ENCODE data around the gene CSNK1D. TPM values are rescaled to one million over a fixed set of nuclear protein-coding genes. Genes with fewer than 3 reads are reported as not detected.

Gene CSNK1D
- total and polyA plus RNA-seq, 7 experiments from 2014 or later = 46.1 to 249 (median 170) TPM

DNA sequence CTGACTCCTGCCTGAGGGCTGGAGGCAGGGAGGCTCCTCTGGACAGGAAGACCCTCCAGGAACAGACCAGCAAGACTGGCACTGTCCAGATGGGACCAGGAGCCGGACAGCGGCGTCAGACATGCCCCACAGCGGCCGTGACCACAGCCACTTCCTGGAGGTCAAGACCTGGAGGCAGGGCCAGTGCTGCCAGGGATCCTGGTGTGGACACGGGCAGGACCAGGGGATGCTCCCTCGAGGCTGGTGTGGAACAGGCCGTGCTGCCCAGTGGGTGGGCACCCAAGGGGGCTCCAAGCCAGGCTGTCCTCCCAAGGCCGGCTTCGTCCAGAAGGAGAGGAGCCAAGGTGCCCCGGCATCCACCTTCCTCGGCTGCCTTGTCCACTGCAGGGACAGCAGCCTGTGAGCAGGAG, 56.4 kb downstream of the CSNK1D start:
- Histone ChIP-seq H3K27me3 (ENCODE audit: control insufficient read depth in 2 of 2, insufficient read depth in 2 of 2, low read length in 2 of 2) (no peaks in the 10 kb centered on the region), H3K9me3 (ENCODE audit: control insufficient read depth in 2 of 3, low read length in 3 of 3) (no peaks in the 10 kb centered on the region), H3K4me1 (ENCODE audit: control insufficient read depth in 2 of 2, insufficient read depth in 2 of 2, low read length in 2 of 2) (peaks cover 18 to 22% of the 10 kb centered on the region in 2 donors), H3K4me3 (ENCODE audit: low read length) (no peak overlapping the region), H3K36me3 (ENCODE audit: control insufficient read depth in 2 of 3, insufficient read depth in 3 of 3, low read length in 3 of 3) (peaks cover 0 to 4% (median 0%) of the 10 kb centered on the region in 3 experiments), H3K27ac (ENCODE audit: low read depth, low read length) (no peak overlapping the region)
- Mint-ChIP-seq H3K27me3 (peaks cover 0 to 2% (median 0%) of the 10 kb centered on the region in 5 donors), H3K36me3 (no peaks in the 10 kb centered on the region), H3K9me3 (no peaks in the 10 kb centered on the region), H3K27ac (peak overlapping the region in 1 of 9 donors; percentile 77), H3K4me1 (peaks cover 4 to 26% (median 20%) of the 10 kb centered on the region in 7 donors), H3K4me3 (peak overlapping the region in 1 of 10 donors; percentile 62)
- ATAC-seq (no peak), DNase-seq (peak in 1 of 9 donors; percentile 21)
- ChIA-PET CTCF (no interaction called here), POLR2A (no interaction called here)
- intact Hi-C loops (cut with micrococcal nuclease) = loop anchor here in 1 of 2 donors (10.0 kb wide), 1 partner anchor 92 kb away; no protein-coding TSS in a partner anchor

GRCh38 chr17:82216301-82217119, 57.0 kb downstream of the CSNK1D start:
- Histone ChIP-seq H3K9me3 (ENCODE audit: control insufficient read depth in 2 of 3, low read length in 3 of 3) (no peaks in the 10 kb centered on the region), H3K36me3 (ENCODE audit: control insufficient read depth in 2 of 3, insufficient read depth in 3 of 3, low read length in 3 of 3) (peaks cover 0 to 4% (median 0%) of the 10 kb centered on the region in 3 experiments), H3K27ac (ENCODE audit: low read depth, low read length) (no peak overlapping the region), H3K4me3 (ENCODE audit: low read length) (no peak overlapping the region), H3K27me3 (ENCODE audit: control insufficient read depth in 2 of 2, insufficient read depth in 2 of 2, low read length in 2 of 2) (no peaks in the 10 kb centered on the region), H3K4me1 (ENCODE audit: control insufficient read depth in 2 of 2, insufficient read depth in 2 of 2, low read length in 2 of 2) (peaks cover 21 to 28% of the 10 kb centered on the region in 2 donors)
- DNase-seq (peak in 1 of 9 donors; percentile 52), ATAC-seq (peak; percentile 81)
- H3K9me3 Mint-ChIP-seq = no peaks in the 10 kb centered on the region
- CTCF ChIA-PET = no interaction called here
- peak overlapping the region in 4 of 9 donors; percentile 54 to 77 (median 66) for H3K27ac Mint-ChIP-seq
- H3K4me1 Mint-ChIP-seq = peaks cover 8 to 31% (median 26%) of the 10 kb centered on the region in 7 donors
- intact Hi-C loops (cut with micrococcal nuclease) = loop anchor here in 1 of 2 donors (1.0 to 10.0 kb wide), 2 partner anchors 15 to 92 kb away; no protein-coding TSS in a partner anchor
- peak overlapping the region in 2 of 10 donors; percentile 4 to 62 for H3K4me3 Mint-ChIP-seq
- peaks cover 0 to 2% (median 0%) of the 10 kb centered on the region in 5 donors for H3K27me3 Mint-ChIP-seq
- POLR2A ChIA-PET = interaction anchor here (0.5 kb wide), 1 partner anchor 510 kb away, joined by 3 read pairs; no protein-coding TSS in a partner anchor
- H3K36me3 Mint-ChIP-seq = no peaks in the 10 kb centered on the region

- Histone ChIP-seq H3K4me3 (ENCODE audit: low read length) (no peak overlapping the region), H3K27me3 (ENCODE audit: control insufficient read depth in 2 of 2, insufficient read depth in 2 of 2, low read length in 2 of 2) (no peaks in the 10 kb centered on the region), H3K27ac (ENCODE audit: low read depth, low read length) (no peak overlapping the region), H3K9me3 (ENCODE audit: control insufficient read depth in 2 of 3, low read length in 3 of 3) (no peaks in the 10 kb centered on the region), H3K36me3 (ENCODE audit: control insufficient read depth in 2 of 3, insufficient read depth in 3 of 3, low read length in 3 of 3) (peaks cover 0 to 4% (median 0%) of the 10 kb centered on the region in 3 experiments), H3K4me1 (ENCODE audit: control insufficient read depth in 2 of 2, insufficient read depth in 2 of 2, low read length in 2 of 2) (peaks cover 23 to 31% of the 10 kb centered on the region in 2 donors)
- H3K27ac Mint-ChIP-seq = peak overlapping the region in 4 of 9 donors; percentile 54 to 77 (median 66)
- DNase-seq = no peak
- H3K27me3 Mint-ChIP-seq = peaks cover 0 to 2% (median 0%) of the 10 kb centered on the region in 5 donors
- H3K4me3 Mint-ChIP-seq = peak overlapping the region in 3 of 10 donors; percentile 4 to 70 (median 62)
- no peak for ATAC-seq
- ChIA-PET POLR2A (interaction anchor here (0.5 to 1.9 kb wide), 2 partner anchors 10 to 509 kb away, joined by 3 to 5 read pairs; no protein-coding TSS in a partner anchor), CTCF (no interaction called here)
- no peaks in the 10 kb centered on the region for H3K9me3 Mint-ChIP-seq
- peaks cover 9 to 33% (median 27%) of the 10 kb centered on the region in 7 donors for H3K4me1 Mint-ChIP-seq
- H3K36me3 Mint-ChIP-seq = no peaks in the 10 kb centered on the region
- intact Hi-C loops (cut with micrococcal nuclease) = loop anchor here in 1 of 2 donors (1.0 to 10.0 kb wide), 3 partner anchors 12 to 91 kb away; no protein-coding TSS in a partner anchor
Measured at GRCh38 chr17:82215972-82216300, 57.6 kb downstream of the CSNK1D start.

DNA sequence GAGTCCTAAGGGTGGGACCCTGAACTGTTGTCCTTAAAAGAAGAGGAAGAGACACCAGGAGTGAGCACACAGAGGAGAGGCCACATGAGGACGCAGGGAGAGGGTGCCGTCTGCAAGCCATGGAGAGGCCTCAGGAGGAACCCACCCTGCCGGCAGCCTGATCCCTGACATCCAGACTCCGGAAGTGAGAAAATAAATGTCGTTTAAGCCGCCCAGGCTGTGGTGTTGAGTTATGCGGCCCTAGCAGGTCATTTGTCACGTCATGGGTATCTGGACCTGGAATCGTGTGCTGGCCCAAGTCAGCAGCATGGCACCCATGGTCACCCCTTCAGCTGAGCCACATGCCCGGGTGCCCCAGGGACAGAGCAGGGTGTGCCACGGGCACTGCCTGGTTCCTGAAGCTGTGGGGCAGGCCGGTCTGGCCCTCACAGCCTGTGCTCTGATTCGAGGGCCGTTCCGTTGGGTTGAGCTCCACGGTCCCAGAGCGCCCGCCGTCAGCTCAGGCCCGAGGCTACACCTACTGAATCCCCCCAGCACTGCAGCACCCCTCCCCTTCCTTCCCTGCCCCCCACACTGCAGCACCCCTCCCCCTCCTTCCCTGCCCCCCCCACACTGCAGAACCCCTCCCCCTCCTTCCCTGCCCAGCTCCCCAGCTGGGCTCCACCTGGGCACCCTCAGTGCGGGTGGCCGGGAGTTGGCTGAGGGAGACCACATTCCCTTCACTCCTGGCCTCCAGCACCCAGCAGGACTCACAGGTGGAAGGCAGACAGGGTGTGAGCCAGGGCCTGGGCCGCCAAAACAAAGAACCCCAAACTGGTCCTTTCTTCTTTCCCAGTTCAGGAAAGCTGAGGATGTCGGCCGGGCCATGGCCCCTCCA, 58.2 kb downstream of the CSNK1D start:
- Histone ChIP-seq H3K27ac (ENCODE audit: low read depth, low read length) (no peak overlapping the region), H3K4me3 (ENCODE audit: low read length) (no peak overlapping the region), H3K4me1 (ENCODE audit: control insufficient read depth in 2 of 2, insufficient read depth in 2 of 2, low read length in 2 of 2) (peaks cover 23 to 31% of the 10 kb centered on the region in 2 donors), H3K9me3 (ENCODE audit: control insufficient read depth in 2 of 3, low read length in 3 of 3) (no peaks in the 10 kb centered on the region), H3K36me3 (ENCODE audit: control insufficient read depth in 2 of 3, insufficient read depth in 3 of 3, low read length in 3 of 3) (peaks cover 0 to 4% (median 0%) of the 10 kb centered on the region in 3 experiments), H3K27me3 (ENCODE audit: control insufficient read depth in 2 of 2, insufficient read depth in 2 of 2, low read length in 2 of 2) (no peaks in the 10 kb centered on the region)
- intact Hi-C loops (cut with micrococcal nuclease) = loop anchor here in 1 of 2 donors (1.0 to 10.0 kb wide), 2 partner anchors 13 to 91 kb away; no protein-coding TSS in a partner anchor
- CTCF ChIA-PET = interaction anchor here (1.1 kb wide), 1 partner anchor 14 kb away, joined by 4 read pairs; the partner anchor contains the start of gene SLC16A3
- H3K36me3 Mint-ChIP-seq = no peaks in the 10 kb centered on the region
- DNase-seq (no peak), ATAC-seq (no peak)
- H3K27me3 Mint-ChIP-seq = peaks cover 0 to 2% (median 0%) of the 10 kb centered on the region in 5 donors
- peak overlapping the region in 6 of 10 donors; percentile 14 to 80 (median 44) for H3K4me3 Mint-ChIP-seq
- H3K9me3 Mint-ChIP-seq = no peaks in the 10 kb centered on the region
- peak overlapping the region in 7 of 9 donors; percentile 32 to 80 (median 72) for H3K27ac Mint-ChIP-seq
- POLR2A ChIA-PET = interaction anchor here (0.5 to 1.9 kb wide), 3 partner anchors 9 to 509 kb away, joined by 3 to 5 read pairs (median 3); no protein-coding TSS in a partner anchor
- peaks cover 9 to 33% (median 27%) of the 10 kb centered on the region in 7 donors for H3K4me1 Mint-ChIP-seq

DNA sequence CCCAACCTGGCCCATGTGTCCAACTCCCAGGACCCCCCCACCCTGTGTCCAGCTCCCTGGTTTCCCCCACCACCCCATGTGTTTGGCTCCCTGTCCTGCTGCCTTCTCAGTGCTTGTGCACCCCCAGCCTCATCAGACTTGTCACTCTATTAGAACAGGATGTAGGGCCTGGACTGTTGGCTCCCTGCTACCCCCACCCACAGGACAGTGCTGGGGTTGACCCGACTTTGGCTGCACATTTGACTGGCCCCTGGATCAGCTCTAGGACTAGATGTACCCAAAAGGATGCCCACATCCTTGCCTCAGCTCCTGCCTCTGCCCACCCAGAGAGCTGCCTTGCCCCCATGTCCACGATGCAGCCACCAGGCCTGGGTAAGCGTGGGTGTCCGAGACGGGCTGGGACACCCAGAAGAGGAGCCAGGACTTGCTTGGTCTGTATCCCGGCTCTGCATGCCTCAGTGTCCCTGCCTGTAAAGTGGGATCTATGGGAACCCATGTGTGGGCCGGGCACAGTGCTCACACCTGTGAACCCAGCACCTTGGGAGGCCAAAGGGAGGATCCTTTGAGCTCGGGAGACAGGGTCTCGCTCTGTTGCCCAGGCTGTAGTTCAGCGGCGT, 59.4 kb downstream of the CSNK1D start:
- peaks cover 0 to 4% (median 0%) of the 10 kb centered on the region in 3 experiments for H3K36me3 ChIP-seq (ENCODE audit: control insufficient read depth in 2 of 3, insufficient read depth in 3 of 3, low read length in 3 of 3)
- intact Hi-C loops (cut with micrococcal nuclease) = loop anchor here in 1 of 2 donors (10.0 kb wide), 1 partner anchor 89 kb away; no protein-coding TSS in a partner anchor
- peaks cover 0 to 2% (median 0%) of the 10 kb centered on the region in 5 donors for H3K27me3 Mint-ChIP-seq
- H3K36me3 Mint-ChIP-seq = no peaks in the 10 kb centered on the region
- H3K9me3 Mint-ChIP-seq = peaks cover 0 to 1% (median 0%) of the 10 kb centered on the region in 11 donors
- H3K27ac ChIP-seq (ENCODE audit: low read depth, low read length) = no peak overlapping the region
- no peak overlapping the region for H3K4me3 ChIP-seq (ENCODE audit: low read length)
- no peaks in the 10 kb centered on the region for H3K27me3 ChIP-seq (ENCODE audit: control insufficient read depth in 2 of 2, insufficient read depth in 2 of 2, low read length in 2 of 2)
- H3K9me3 ChIP-seq (ENCODE audit: control insufficient read depth in 2 of 3, low read length in 3 of 3) = no peaks in the 10 kb centered on the region
- DNase-seq (no peak), ATAC-seq (no peak)
- peaks cover 9 to 37% (median 33%) of the 10 kb centered on the region in 7 donors for H3K4me1 Mint-ChIP-seq
- POLR2A ChIA-PET = interaction anchor here (0.7 to 3.5 kb wide), 5 partner anchors 8 to 78 kb away, joined by 4 to 15 read pairs (median 5); partner anchors contain the start of gene SLC16A3
- H3K4me1 ChIP-seq (ENCODE audit: control insufficient read depth in 2 of 2, insufficient read depth in 2 of 2, low read length in 2 of 2) = peaks cover 23 to 31% of the 10 kb centered on the region in 2 donors
- peak overlapping the region; percentile 32 to 86 (median 72) for H3K4me3 Mint-ChIP-seq
- H3K27ac Mint-ChIP-seq = peak overlapping the region in 8 of 9 donors; percentile 60 to 86 (median 78)
- CTCF ChIA-PET = interaction anchor here (1.0 to 1.2 kb wide), 5 partner anchors 8 to 86 kb away, joined by 3 to 4 read pairs (median 4); partner anchors contain the start of gene SLC16A3
